ENCODE results near the gene UCN3.

GRCh38 chr10:5373307-5373706 is 8.5 kb downstream of the UCN3 start:
- no peak for TF ChIP-seq CTCF (IDR thresholded peaks at IDR 0.05)
- no peak for TF ChIP-seq POLR2A (IDR thresholded peaks at IDR 0.05)
- no peak for TF ChIP-seq EP300 (IDR thresholded peaks at IDR 0.05)
- TF ChIP-seq POLR2AphosphoS5 (IDR thresholded peaks at IDR 0.05) = no peak

All from sigmoid colon (tissue), 4 donors.